ENCODE data around the gene ZBTB20.

Gene ZBTB20

GRCh38 chr3:114313426-114313825 is 833.7 kb downstream of the ZBTB20 start:
- in situ Hi-C loops (cut with MboI; ENCODE audit: low pct_unique_long_range_greater_than_20kb, low sequenced_read_pairs, unreplicated experiment) = no loop called here
- no peak for DNase-seq (ENCODE audit: low spot score)
- TF ChIP-seq CTCF (IDR thresholded peaks at IDR 0.05; ENCODE audit: extremely low read depth, insufficient read depth, missing control alignments) = no peak

GRCh38 chr3:114310695-114311094 is 836.4 kb downstream of the ZBTB20 start:
- no peak for TF ChIP-seq CTCF (IDR thresholded peaks at IDR 0.05; ENCODE audit: extremely low read depth, insufficient read depth, missing control alignments)
- DNase-seq (ENCODE audit: low spot score) = no peak
- in situ Hi-C loops (cut with MboI; ENCODE audit: low pct_unique_long_range_greater_than_20kb, low sequenced_read_pairs, unreplicated experiment) = no loop called here

GRCh38 chr3:114308830-114309229 is 838.3 kb downstream of the ZBTB20 start:
- DNase-seq (ENCODE audit: low spot score) = no peak
- no peak for TF ChIP-seq CTCF (IDR thresholded peaks at IDR 0.05; ENCODE audit: extremely low read depth, insufficient read depth, missing control alignments)
- in situ Hi-C loops (cut with MboI; ENCODE audit: low pct_unique_long_range_greater_than_20kb, low sequenced_read_pairs, unreplicated experiment) = no loop called here

- no peak for DNase-seq (ENCODE audit: low spot score)
- in situ Hi-C loops (cut with MboI; ENCODE audit: low pct_unique_long_range_greater_than_20kb, low sequenced_read_pairs, unreplicated experiment) = no loop called here
- no peak for TF ChIP-seq CTCF (IDR thresholded peaks at IDR 0.05; ENCODE audit: extremely low read depth, insufficient read depth, missing control alignments)
These were observed 838.7 kb downstream of the ZBTB20 start for GRCh38 chr3:114308377-114308776.

GRCh38 chr3:114307832-114308231 is 839.3 kb downstream of the ZBTB20 start:
- no peak for TF ChIP-seq CTCF (IDR thresholded peaks at IDR 0.05; ENCODE audit: extremely low read depth, insufficient read depth, missing control alignments)
- no peak for DNase-seq (ENCODE audit: low spot score)
- in situ Hi-C loops (cut with MboI; ENCODE audit: low pct_unique_long_range_greater_than_20kb, low sequenced_read_pairs, unreplicated experiment) = no loop called here

- TF ChIP-seq CTCF (IDR thresholded peaks at IDR 0.05; ENCODE audit: extremely low read depth, insufficient read depth, missing control alignments) = no peak
- DNase-seq (ENCODE audit: low spot score) = no peak
- in situ Hi-C loops (cut with MboI; ENCODE audit: low pct_unique_long_range_greater_than_20kb, low sequenced_read_pairs, unreplicated experiment) = no loop called here
These were observed 839.8 kb downstream of the ZBTB20 start for GRCh38 chr3:114307222-114307830.
